Lower leg skin (tissue), 4 donors: ENCODE results near the gene AGPAT1. TPM values are rescaled to one million over a fixed set of nuclear protein-coding genes. Genes with fewer than 3 reads are reported as not detected.
"Not testable (repeated sequence)": the region's sequence is repeated elsewhere in the genome, so short reads cannot be mapped to it uniquely, and the experiment has no call there.

Experiments used
- DNase-seq, 2 donors: peaks; one replicate each; pipeline ENCODE4 v3.0.0-alpha.2; 2019; ENCODE audit warnings: low spot score in 2 of 2
- H3K4me3 ChIP-seq: fragments of 200-600 bp; sonication (generic); 2 replicates; pipeline ENCODE4 v1.5.1; 2017; ENCODE audit warnings: mild to moderate bottlenecking, low read depth; ENCODE audit not compliant: poor library complexity, severe bottlenecking
- POLR2A ChIP-seq, 2 donors: fragments of 450-650 bp; IDR thresholded peaks; one replicate each; pipeline ENCODE4 v1.6.1; 2016 to 2017; ENCODE audit warnings: antibody characterized with exemption in 2 of 2, mild to moderate bottlenecking in 1 of 2, moderate library complexity in 1 of 2
- WGBS, 2 donors: methylation state at CpG; one replicate each; pipeline ENCODE4 v1.1.5; 2018; 5-methylcytosine and 5-hydroxymethylcytosine counted together
- intact Hi-C: fragments of 100-400 bp; cut with DNase I; formaldehyde crosslinking; loops from one replicate; pipeline ENCODE4 v1.15.0; 2023; ENCODE audit warnings: low total_unique reads
- total RNA-seq, 4 donors: library from RNA; depleted of rRNA; stranded (reverse); fragments of >200 nt; gene quantifications; one replicate each; pipeline ENCODE4 v1.1.0, GENCODE V29; 2016
- TF ChIP-seq, protein P1 (sequence below), 3 donors: fragments of 450-650 bp; IDR thresholded peaks; one replicate each; pipeline ENCODE4 v1.5.1; 2016; ENCODE audit warnings: antibody characterized with exemption in 3 of 3, mild to moderate bottlenecking in 3 of 3, moderate library complexity in 2 of 3

AGPAT1 gene
- total RNA-seq, 4 donors from 2014 or later, result 18.8 to 53.2 (median 28.0) TPM

DNA sequence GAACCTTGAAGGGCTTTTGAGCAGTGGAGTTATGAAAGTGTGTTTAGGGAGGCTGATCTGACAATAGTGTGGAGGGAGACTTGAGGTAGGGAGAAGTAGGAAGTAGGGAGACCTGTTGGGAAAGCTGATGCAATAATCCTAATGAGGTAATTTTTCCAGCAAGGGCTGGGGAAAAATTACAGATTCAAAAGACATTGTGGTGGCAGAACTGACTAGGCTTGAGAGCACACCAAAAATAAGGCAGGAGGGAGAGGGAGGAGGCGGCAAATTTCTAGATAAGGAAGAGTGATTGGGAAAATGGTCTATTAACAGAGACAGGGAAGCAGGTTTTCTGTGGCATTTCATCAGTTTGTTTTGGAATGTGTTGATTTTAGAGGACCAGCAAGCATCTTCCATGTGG is 29.6 kb downstream of the AGPAT1 start:
- no peak for DNase-seq
- H3K4me3 ChIP-seq, result no peak overlapping the region
- TF ChIP-seq, protein P1, sequence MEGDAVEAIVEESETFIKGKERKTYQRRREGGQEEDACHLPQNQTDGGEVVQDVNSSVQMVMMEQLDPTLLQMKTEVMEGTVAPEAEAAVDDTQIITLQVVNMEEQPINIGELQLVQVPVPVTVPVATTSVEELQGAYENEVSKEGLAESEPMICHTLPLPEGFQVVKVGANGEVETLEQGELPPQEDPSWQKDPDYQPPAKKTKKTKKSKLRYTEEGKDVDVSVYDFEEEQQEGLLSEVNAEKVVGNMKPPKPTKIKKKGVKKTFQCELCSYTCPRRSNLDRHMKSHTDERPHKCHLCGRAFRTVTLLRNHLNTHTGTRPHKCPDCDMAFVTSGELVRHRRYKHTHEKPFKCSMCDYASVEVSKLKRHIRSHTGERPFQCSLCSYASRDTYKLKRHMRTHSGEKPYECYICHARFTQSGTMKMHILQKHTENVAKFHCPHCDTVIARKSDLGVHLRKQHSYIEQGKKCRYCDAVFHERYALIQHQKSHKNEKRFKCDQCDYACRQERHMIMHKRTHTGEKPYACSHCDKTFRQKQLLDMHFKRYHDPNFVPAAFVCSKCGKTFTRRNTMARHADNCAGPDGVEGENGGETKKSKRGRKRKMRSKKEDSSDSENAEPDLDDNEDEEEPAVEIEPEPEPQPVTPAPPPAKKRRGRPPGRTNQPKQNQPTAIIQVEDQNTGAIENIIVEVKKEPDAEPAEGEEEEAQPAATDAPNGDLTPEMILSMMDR (IDR thresholded peaks at IDR 0.05), result no peak
- no peak for TF ChIP-seq POLR2A (IDR thresholded peaks at IDR 0.05)
- intact Hi-C loops, result no loop called here
- WGBS, 2 donors, result 82 to 90% methylated on average over 1 of the region's 1 CpG

DNA sequence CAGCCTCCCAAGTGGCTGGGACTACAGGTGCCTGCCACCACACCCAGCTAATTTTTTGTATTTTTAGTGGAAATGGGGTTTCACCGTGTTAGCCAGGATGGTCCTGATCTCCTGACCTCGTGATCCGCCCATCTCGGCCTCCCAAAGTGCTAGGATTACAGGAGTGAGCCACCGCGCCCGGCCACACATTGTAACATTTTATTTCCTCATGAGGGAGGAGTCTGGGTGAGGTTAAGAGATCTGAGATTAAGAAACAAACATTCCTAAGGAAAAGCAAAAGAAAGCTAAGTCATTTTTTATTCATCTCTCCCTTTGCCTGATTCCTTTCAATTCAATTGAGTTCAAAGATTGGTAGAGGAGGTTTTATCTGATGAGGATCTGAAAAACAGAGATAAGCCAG is 31.6 kb downstream of the AGPAT1 start:
- WGBS, 2 donors, result 81 to 83% methylated on average over 7 of the region's 7 CpGs
- H3K4me3 ChIP-seq, DNase-seq, intact Hi-C loops: not testable (repeated sequence)

DNA sequence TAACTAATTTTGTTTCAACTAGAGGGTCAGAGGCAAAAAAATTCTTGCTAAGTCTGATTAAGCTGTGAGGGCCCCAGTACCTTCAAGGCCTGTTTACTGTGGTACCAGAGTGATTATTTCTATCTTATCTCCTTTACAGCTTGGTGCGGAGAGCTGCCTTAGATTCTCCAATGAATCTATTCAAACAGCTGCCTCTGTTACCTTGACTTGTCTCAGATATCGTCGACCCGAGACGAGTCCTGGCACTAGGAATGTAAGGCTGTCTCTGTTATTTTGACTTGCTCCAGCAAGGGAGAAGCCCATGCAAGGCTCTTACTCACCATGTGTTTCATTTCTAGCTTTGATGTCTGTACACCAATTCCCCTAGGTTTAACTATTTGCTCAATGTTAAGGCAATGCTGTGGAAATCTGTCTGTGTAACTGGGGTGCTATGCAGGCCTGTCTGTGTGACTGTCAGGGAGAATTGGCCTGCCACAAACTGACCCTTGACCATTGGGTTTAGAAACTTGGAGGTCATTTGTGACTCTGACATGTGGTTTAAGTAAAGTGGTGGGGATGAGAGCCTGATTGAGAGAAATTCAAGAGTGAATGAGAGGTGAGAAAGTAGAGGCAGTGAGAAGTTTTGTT is 35.4 kb downstream of the AGPAT1 start:
- 88% methylated on average over 5 of the region's 5 CpGs for WGBS, 2 donors
- DNase-seq, result no peak
- no peak overlapping the region for H3K4me3 ChIP-seq
- TF ChIP-seq, protein P1 (IDR thresholded peaks at IDR 0.05), result no peak
- TF ChIP-seq POLR2A (IDR thresholded peaks at IDR 0.05), result no peak
- intact Hi-C loops, result no loop called here

DNA sequence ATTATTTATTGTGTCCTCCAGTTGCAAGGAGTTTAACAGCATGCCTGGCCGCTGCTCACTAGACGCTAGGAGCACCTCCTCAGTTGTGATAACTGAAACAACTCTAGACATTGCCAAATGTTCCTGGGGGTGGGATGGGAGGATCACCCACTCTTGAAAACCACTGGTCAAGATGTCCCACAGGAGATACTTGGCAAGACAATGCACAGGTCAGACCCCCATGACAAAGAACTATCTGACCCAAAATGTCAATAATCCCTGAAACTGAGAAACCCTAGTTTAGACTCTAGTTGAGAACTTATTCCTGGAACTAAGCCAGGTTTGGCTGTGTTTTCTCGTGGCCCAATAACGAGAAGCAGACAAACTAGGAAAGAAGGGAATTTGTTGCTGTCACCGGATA is 36.3 kb downstream of the AGPAT1 start:
- no peak for DNase-seq
- WGBS, 2 donors, result 63 to 66% methylated on average over 5 of the region's 5 CpGs
- TF ChIP-seq, protein P1 (IDR thresholded peaks at IDR 0.05), result no peak
- TF ChIP-seq POLR2A (IDR thresholded peaks at IDR 0.05), result no peak
- H3K4me3 ChIP-seq, result no peak overlapping the region
- intact Hi-C loops, result no loop called here

DNA sequence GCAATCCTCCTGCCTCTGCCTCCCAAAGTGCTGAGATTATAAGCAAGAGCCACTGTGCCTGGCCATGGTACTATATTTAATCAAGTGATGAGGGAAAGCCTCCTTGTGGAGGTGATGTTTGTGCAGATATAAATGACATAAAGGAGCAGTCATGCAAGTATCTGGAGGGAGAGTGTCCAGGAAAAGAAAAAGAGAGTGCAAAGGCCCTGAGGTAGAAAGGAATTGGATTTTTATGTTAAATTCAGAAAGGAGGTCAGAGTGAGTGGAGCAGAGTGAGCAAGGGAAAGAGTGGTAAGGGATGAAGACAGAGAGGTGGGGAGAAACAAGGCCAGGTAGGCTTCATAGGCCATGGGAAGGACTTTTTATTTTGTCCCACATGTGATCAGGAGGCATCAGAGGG is 38.4 kb downstream of the AGPAT1 start:
- DNase-seq, result no peak
- no peak overlapping the region for H3K4me3 ChIP-seq
- no peak for TF ChIP-seq POLR2A (IDR thresholded peaks at IDR 0.05)
- TF ChIP-seq, protein P1 (IDR thresholded peaks at IDR 0.05), result no peak
- intact Hi-C loops, result no loop called here

DNA sequence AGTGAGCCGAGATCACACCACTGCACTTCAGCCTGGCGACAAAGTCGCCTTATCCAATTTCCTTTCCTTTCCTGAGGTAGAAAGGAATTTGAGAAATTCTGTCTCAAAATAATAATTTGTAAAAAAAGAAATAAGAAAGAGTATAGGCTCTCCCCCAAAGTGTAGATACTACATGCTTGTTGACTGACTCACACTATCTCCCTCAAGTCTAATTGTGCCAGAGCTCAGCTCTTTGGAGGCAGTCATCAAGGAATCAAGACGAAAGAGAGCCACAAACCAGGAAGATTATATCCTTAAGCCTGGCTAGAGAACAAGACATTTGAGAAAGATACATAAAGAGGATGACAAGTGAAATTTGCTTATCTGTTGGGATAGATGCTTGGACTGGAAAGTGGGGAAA is 42.1 kb downstream of the AGPAT1 start:
- TF ChIP-seq, protein P1 (IDR thresholded peaks at IDR 0.05), result no peak
- TF ChIP-seq POLR2A (IDR thresholded peaks at IDR 0.05), result no peak
- WGBS, 2 donors, result 78 to 83% methylated on average over 4 of the region's 4 CpGs
- intact Hi-C loops, result no loop called here
- DNase-seq, result no peak
- H3K4me3 ChIP-seq, result no peak overlapping the region
